IPS DF 6.9 (cell line): ENCODE data around the gene POLR3B.
"Not testable (repeated sequence)": the region's sequence is repeated elsewhere in the genome, so short reads cannot be mapped to it uniquely, and the experiment has no call there.

Experiments used
- DNase-seq: peaks from one replicate; pipeline ENCODE4 v3.0.0-alpha.2; 2013; ENCODE audit warnings: low read depth, low spot score
- H3K27ac ChIP-seq: one replicate; pipeline ENCODE4 v1.5.1; 2013; ENCODE audit warnings: low read length, control low read depth
- H3K27me3 ChIP-seq: 2 replicates; pipeline ENCODE4 v1.6.1; 2013; ENCODE audit warnings: mild to moderate bottlenecking, low read length; ENCODE audit not compliant: control insufficient read depth, insufficient read depth
- H3K36me3 ChIP-seq: 2 replicates; pipeline ENCODE4 v1.6.1; 2013; ENCODE audit warnings: low read length; ENCODE audit not compliant: control insufficient read depth, insufficient read depth
- H3K4me1 ChIP-seq: 2 replicates; pipeline ENCODE4 v1.6.1; 2013; ENCODE audit warnings: low read length; ENCODE audit not compliant: control insufficient read depth, insufficient read depth
- H3K4me3 ChIP-seq: 2 replicates; pipeline ENCODE4 v1.5.1; 2013; ENCODE audit warnings: mild to moderate bottlenecking, low read length
- H3K9me3 ChIP-seq: 2 replicates; pipeline ENCODE4 v1.6.1; 2013; ENCODE audit warnings: low read length, inconsistent platforms; ENCODE audit not compliant: control insufficient read depth, insufficient read depth
- WGBS: extraction: QIAGEN DNeasy Blood & Tissue Kit; methylation state at CpG from one replicate; pipeline ENCODE4 v1.1.7; 2013; ENCODE audit warnings: mixed read lengths, missing lambda C conversion rate; ENCODE audit not compliant: insufficient read length, insufficient coverage; 5-methylcytosine and 5-hydroxymethylcytosine counted together

POLR3B gene

GRCh38 chr12:106459124-106459523 lies 101.6 kb downstream of the POLR3B start:
- no peak for DNase-seq
- WGBS: 100% methylated on average over 2 of the region's 6 CpGs
- no peaks in the 10 kb centered on the region for H3K36me3 ChIP-seq
- H3K27ac ChIP-seq: no peak overlapping the region
- no peaks in the 10 kb centered on the region for H3K27me3 ChIP-seq
- no peaks in the 10 kb centered on the region for H3K9me3 ChIP-seq
- no peaks in the 10 kb centered on the region for H3K4me1 ChIP-seq
- no peak overlapping the region for H3K4me3 ChIP-seq

GRCh38 chr12:106459534-106459933 lies 102.0 kb downstream of the POLR3B start:
- no CpG with 5 or more reads among the region's 1 CpG for WGBS
- no peaks in the 10 kb centered on the region for H3K36me3 ChIP-seq
- no peak for DNase-seq
- H3K27ac ChIP-seq: no peak overlapping the region
- no peaks in the 10 kb centered on the region for H3K27me3 ChIP-seq
- no peaks in the 10 kb centered on the region for H3K9me3 ChIP-seq
- no peaks in the 10 kb centered on the region for H3K4me1 ChIP-seq
- no peak overlapping the region for H3K4me3 ChIP-seq

GRCh38 chr12:106461730-106462129 lies 104.2 kb downstream of the POLR3B start:
- DNase-seq: no peak
- H3K4me3 ChIP-seq: no peak overlapping the region
- H3K27me3 ChIP-seq: no peaks in the 10 kb centered on the region
- no peaks in the 10 kb centered on the region for H3K36me3 ChIP-seq
- no CpG with 5 or more reads among the region's 2 CpGs for WGBS
- no peak overlapping the region for H3K27ac ChIP-seq
- no peaks in the 10 kb centered on the region for H3K4me1 ChIP-seq
- H3K9me3 ChIP-seq: no peaks in the 10 kb centered on the region

GRCh38 chr12:106465605-106466004 lies 108.1 kb downstream of the POLR3B start:
- not testable (repeated sequence) for H3K4me1 ChIP-seq, H3K36me3 ChIP-seq, H3K27me3 ChIP-seq, DNase-seq, H3K4me3 ChIP-seq, H3K9me3 ChIP-seq, H3K27ac ChIP-seq
- WGBS: no CpG with 5 or more reads among the region's 4 CpGs

GRCh38 chr12:106475662-106476061 lies 118.1 kb downstream of the POLR3B start:
- not testable (repeated sequence) for H3K36me3 ChIP-seq, H3K27me3 ChIP-seq, H3K27ac ChIP-seq, DNase-seq, H3K4me1 ChIP-seq, H3K4me3 ChIP-seq, H3K9me3 ChIP-seq
- no CpG with 5 or more reads among the region's 3 CpGs for WGBS

- H3K27me3 ChIP-seq, DNase-seq, H3K9me3 ChIP-seq, H3K27ac ChIP-seq, H3K36me3 ChIP-seq, H3K4me1 ChIP-seq: not testable (repeated sequence)
- H3K4me3 ChIP-seq: peak overlapping the region; percentile 21; the same call in 1 of the 2 replicates
- no CpG with 5 or more reads among the region's 18 CpGs for WGBS
These were observed 120.1 kb downstream of the POLR3B start for GRCh38 chr12:106477627-106478026.

- Histone ChIP-seq H3K4me1 (no peaks in the 10 kb centered on the region), H3K27ac (no peak overlapping the region), H3K27me3 (no peaks in the 10 kb centered on the region), H3K36me3 (no peaks in the 10 kb centered on the region), H3K9me3 (no peaks in the 10 kb centered on the region; the same call in 1 of the 2 replicates), H3K4me3 (no peak overlapping the region)
- no peak for DNase-seq
- no CpG with 5 or more reads among the region's 1 CpG for WGBS
These were observed 122.7 kb downstream of the POLR3B start for GRCh38 chr12:106480251-106480650.

GRCh38 chr12:106481246-106481645 lies 123.7 kb downstream of the POLR3B start:
- Histone ChIP-seq H3K27ac (no peak overlapping the region), H3K27me3 (no peaks in the 10 kb centered on the region), H3K4me1 (no peaks in the 10 kb centered on the region), H3K36me3 (no peaks in the 10 kb centered on the region), H3K9me3 (no peaks in the 10 kb centered on the region; the same call in 1 of the 2 replicates), H3K4me3 (no peak overlapping the region)
- DNase-seq: no peak
- no CpG with 5 or more reads among the region's 6 CpGs for WGBS

GRCh38 chr12:106487664-106488063 lies 130.1 kb downstream of the POLR3B start:
- Histone ChIP-seq H3K27ac (no peak overlapping the region), H3K36me3 (no peaks in the 10 kb centered on the region), H3K27me3 (no peaks in the 10 kb centered on the region), H3K4me1 (no peaks in the 10 kb centered on the region), H3K4me3 (no peak overlapping the region), H3K9me3 (no peaks in the 10 kb centered on the region; the same call in 1 of the 2 replicates)
- no peak for DNase-seq
- WGBS: no CpG with 5 or more reads among the region's 5 CpGs

- no peak overlapping the region for H3K27ac ChIP-seq
- no peaks in the 10 kb centered on the region for H3K4me1 ChIP-seq
- no peak for DNase-seq
- no CpG with 5 or more reads among the region's 3 CpGs for WGBS
- H3K27me3 ChIP-seq: no peaks in the 10 kb centered on the region
- no peak overlapping the region for H3K4me3 ChIP-seq
- no peaks in the 10 kb centered on the region for H3K36me3 ChIP-seq
- H3K9me3 ChIP-seq: no peaks in the 10 kb centered on the region
These were observed 131.3 kb downstream of the POLR3B start for GRCh38 chr12:106488884-106489283.

- H3K4me1 ChIP-seq: no peaks in the 10 kb centered on the region
- no peak overlapping the region for H3K4me3 ChIP-seq
- no peaks in the 10 kb centered on the region for H3K9me3 ChIP-seq
- DNase-seq: no peak
- no peak overlapping the region for H3K27ac ChIP-seq
- no peaks in the 10 kb centered on the region for H3K27me3 ChIP-seq
- no CpG with 5 or more reads among the region's 5 CpGs for WGBS
- H3K36me3 ChIP-seq: no peaks in the 10 kb centered on the region
These were observed 132.7 kb downstream of the POLR3B start for GRCh38 chr12:106490264-106490663.
